HG03095 (cell line): ENCODE results near the gene ICOSLG.
"Not testable (repeated sequence)": the region's sequence is repeated elsewhere in the genome, so short reads cannot be mapped to it uniquely, and the experiment has no call there.

ENCODE experiments used
- ATAC-seq: cut with Tn5 transposase; IDR thresholded peaks from one replicate; pipeline ENCODE4 v1.9.1; 2021; ENCODE audit warnings: moderate library complexity; ENCODE audit not compliant: unreplicated experiment

Gene ICOSLG

GRCh38 chr21:44265734-44266270, 25.1 kb upstream of the ICOSLG start:
- no peak for ATAC-seq

- ATAC-seq = no peak
These were observed 23.0 kb upstream of the ICOSLG start for GRCh38 chr21:44263768-44264167.

GRCh38 chr21:44263221-44263760, 22.5 kb upstream of the ICOSLG start:
- no peak for ATAC-seq

GRCh38 chr21:44262338-44263056, 21.8 kb upstream of the ICOSLG start:
- ATAC-seq = no peak

GRCh38 chr21:44261675-44262295, 21.0 kb upstream of the ICOSLG start, which contains the start of gene DNMT3L:
Gene DNMT3L (minus strand): TSS chr21:44261897. CDS start chr21:44261259, 638 bp downstream.
- no peak for ATAC-seq

GRCh38 chr21:44260791-44261631, 20.3 kb upstream of the ICOSLG start:
- no peak for ATAC-seq

GRCh38 chr21:44260066-44260465, 19.3 kb upstream of the ICOSLG start:
- no peak for ATAC-seq

GRCh38 chr21:44259082-44259705, 18.5 kb upstream of the ICOSLG start:
- no peak for ATAC-seq

GRCh38 chr21:44258056-44258725, 17.4 kb upstream of the ICOSLG start:
- ATAC-seq = no peak

GRCh38 chr21:44255511-44255981, 14.8 kb upstream of the ICOSLG start:
- ATAC-seq = no peak

GRCh38 chr21:44253832-44254710, 13.3 kb upstream of the ICOSLG start:
- ATAC-seq = no peak

- not testable (repeated sequence) for ATAC-seq
These were observed 8.7 kb upstream of the ICOSLG start for GRCh38 chr21:44249204-44250037.

GRCh38 chr21:44247904-44248303, 7.2 kb upstream of the ICOSLG start:
- not testable (repeated sequence) for ATAC-seq

- ATAC-seq = peak; percentile 42
These were observed 3.2 kb upstream of the ICOSLG start for GRCh38 chr21:44243980-44244379.

- ATAC-seq = not testable (repeated sequence)
These were observed 538 bp upstream of the ICOSLG start for GRCh38 chr21:44241281-44241680.

- not testable (repeated sequence) for ATAC-seq
These were observed 390 bp downstream of the ICOSLG start for GRCh38 chr21:44240353-44240752.

GRCh38 chr21:44229561-44229960, 11.2 kb downstream of the ICOSLG start:
- ATAC-seq = not testable (repeated sequence)

- ATAC-seq = not testable (repeated sequence)
These were observed 12.6 kb downstream of the ICOSLG start for GRCh38 chr21:44228109-44228508.
